Measurements from ENCODE around the gene GPA33.

- no peak for TF ChIP-seq CTCF (IDR thresholded peaks at IDR 0.05; ENCODE audit: low read depth, low read length, poor library complexity, severe bottlenecking)
- TF ChIP-seq EZH2phosphoT487 (IDR thresholded peaks at IDR 0.05; ENCODE audit: borderline replicate concordance, low read length) = no peak
Measured at GRCh38 chr1:167136806-167137205, 46.6 kb upstream of the GPA33 start.
